HL-60/S4 treated with phorbol 12-myristate 13-acetate at 8.2 ng/mL for 4 days and 3 days (cell line): ENCODE results near the gene NHLH1.
"Not testable (repeated sequence)": the region's sequence is repeated elsewhere in the genome, so short reads cannot be mapped to it uniquely, and the experiment has no call there.

Source experiments
- in situ Hi-C: fragments of 300-500 bp; cut with MboI; formaldehyde crosslinking; loops from 2 replicates; pipeline ENCODE4 v1.15.0; 2022; ENCODE audit warnings: low sequenced_read_pairs

NHLH1 gene

DNA sequence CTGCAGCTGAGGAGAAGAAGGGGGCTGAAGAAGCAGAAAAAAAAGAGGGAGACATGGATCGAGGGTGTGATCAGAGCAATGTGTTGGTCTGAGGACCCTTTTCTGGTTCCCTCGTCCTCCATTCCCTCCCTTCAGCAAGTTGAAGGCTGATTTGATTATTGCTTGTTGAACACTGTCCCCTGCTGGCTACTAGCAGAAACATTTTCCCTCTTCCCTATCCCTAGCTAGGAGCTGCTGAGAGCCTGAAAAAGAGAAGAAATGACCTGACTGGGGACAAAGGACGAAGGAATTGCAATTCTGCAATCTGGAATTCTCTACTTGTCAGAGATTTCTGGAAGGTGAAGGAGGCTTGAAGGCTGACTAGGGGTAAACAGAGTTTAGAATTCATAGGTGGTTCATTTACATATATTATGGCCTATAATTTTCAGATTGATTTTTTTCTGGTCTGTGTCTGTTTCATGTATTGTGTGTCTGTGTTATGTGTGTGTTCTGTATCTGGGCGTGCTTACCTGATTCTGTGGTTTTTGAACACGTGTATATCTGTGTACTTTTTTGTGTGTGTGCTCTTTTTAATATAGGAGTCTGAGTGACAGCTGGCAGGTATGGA is 9.8 kb downstream of the NHLH1 start:
- in situ Hi-C loops, result no loop called here

- in situ Hi-C loops, result no loop called here
These were observed 10.8 kb downstream of the NHLH1 start for GRCh38 chr1:160377585-160378206.

DNA sequence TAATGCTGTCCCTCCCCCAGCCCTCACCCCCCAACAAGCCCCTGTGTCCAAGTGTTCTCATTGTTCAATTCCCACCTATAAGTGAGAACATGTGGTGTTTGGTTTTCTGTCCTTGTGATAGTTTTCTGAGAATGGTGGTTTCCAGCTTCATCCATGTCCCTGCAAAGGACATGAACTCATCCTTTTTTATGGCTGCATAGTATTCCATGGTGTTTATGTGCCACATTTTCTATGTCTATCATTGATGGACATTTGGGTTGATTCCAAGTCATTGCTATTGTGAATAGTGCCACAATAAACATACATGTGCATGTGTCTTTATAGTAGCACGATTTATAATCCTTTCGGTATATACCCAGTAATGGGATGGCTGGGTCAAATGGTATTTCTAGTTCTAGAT is 17.9 kb downstream of the NHLH1 start:
- in situ Hi-C loops, result not testable (repeated sequence)

GRCh38 chr1:160388406-160388805 is 21.5 kb downstream of the NHLH1 start:
- in situ Hi-C loops, result not testable (repeated sequence)

- in situ Hi-C loops, result no loop called here
These were observed 27.8 kb downstream of the NHLH1 start for GRCh38 chr1:160394673-160395072.

- in situ Hi-C loops, result no loop called here
These were observed 30.8 kb downstream of the NHLH1 start for GRCh38 chr1:160397651-160398050.

DNA sequence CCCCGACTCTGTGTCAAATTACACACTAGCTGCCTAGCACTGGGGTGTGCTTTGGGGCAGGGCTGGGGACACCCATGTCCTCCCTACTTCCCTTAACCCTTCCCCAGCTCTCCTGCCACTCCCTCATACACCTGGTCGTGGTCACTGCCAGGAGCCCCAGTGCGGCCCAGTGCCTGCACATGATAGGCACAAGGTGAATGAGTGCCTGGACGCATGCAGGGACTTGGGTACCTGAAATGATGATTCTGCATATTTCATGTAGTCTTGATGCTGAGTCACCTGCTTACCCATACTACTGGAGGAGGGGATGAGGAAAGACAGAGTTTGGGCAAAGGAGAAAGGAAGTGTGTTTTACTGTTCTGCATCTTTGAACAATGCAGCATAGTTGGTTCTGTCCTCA is 32.0 kb downstream of the NHLH1 start:
- in situ Hi-C loops, result no loop called here

- in situ Hi-C loops, result no loop called here
These were observed 32.8 kb downstream of the NHLH1 start for GRCh38 chr1:160399544-160400222.

DNA sequence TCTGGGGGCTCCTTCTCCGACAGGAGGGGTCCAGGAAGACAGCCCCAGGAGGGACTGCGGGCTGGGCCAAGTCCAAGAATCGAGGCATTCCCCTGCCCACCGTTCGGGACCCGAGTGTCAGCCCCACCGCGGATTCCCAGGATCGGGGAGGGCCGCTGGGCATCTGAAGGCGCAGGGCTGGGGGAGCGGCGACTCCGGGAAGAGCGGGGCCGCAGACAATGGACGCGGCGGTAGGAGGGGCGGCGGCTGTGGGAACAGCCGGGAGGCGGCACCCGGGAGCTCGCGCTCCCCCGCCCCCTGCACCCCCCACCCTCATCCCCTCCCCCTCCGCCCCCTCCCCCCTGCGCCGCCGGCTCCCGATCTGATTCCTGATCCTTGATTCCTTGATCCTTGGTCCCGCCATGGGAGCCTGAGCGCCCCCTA is 33.4 kb downstream of the NHLH1 start, which contains the start of gene VANGL2:
Gene VANGL2 (plus strand): TSS at position 342 of the 423 bp plus-strand sequence. CDS start 15,274 bp downstream, outside the sequence.
- in situ Hi-C loops, result no loop called here

GRCh38 chr1:160400646-160401486 is 34.0 kb downstream of the NHLH1 start:
- in situ Hi-C loops, result no loop called here

DNA sequence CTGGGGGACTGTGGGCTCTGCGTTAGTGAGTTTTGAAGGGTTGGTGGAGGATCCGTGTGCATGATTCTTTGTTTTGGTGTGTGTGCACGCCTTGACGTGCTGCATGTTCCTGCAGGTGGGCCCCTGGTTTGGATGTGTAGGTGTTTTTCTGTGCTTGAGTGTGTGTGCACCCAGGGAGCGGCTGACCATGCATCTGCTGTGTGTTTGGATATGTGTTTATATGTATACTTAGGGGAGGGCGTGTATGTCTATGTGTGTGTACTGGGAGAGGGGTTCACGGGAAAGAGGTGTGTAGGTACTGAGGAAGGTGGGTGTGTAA is 34.6 kb downstream of the NHLH1 start:
- in situ Hi-C loops, result no loop called here

DNA sequence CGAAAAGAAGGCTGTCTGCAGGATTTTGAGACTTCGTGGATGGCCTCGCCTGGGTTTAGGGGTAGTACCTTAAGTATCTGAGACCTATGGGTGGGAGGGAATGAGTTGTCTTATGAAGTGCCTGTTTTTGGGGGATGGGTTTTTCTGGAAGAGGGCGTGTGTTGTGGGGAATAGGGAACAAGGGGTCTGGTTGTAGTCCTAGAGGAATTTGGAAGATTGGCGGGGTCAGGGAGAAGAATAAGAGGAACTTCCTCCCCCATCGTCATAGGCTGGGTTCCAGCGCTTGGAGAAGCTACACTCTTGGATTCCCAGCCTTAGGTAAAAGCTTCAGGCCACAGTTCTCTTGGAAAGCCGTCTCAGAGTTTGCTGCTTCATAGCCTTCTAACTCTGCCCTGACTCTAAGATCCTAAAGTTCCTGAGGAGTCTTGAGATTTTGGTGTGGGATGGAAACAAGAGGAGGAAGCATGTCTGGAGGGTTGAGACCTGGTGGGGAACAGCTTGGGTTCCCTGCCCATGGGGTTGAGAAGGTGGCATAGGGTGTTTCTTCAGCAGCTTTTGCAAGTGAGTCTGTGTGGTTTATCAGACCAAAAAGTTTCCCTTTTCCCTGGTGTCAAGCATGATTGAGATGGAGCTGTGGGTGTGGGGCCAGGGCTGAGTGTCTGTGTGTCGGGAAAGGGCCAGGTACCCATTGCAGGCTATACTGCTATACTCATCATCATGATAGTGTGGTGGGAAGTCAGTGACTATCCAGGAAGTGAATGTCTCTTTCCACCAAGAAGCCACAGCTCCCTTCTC is 35.3 kb downstream of the NHLH1 start:
- in situ Hi-C loops, result no loop called here

DNA sequence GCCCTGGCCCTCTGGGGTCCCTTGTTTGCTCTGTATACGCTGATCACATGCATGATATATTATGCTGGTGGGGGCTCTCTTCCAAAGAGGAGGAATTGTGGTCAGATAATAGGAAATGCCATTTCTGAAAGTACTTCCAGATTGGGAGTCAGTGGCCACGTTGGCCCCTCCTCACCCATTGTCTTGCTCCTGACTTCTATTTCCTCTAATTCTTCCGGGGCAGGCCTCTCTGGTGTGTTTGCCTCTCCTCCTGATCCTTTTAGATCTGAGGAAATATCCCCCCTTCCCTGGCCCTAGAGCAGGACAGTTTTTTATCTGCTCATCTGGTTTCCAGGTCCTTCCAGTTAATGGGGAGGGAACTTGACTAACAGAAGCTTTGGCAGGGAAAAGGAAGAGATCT is 36.4 kb downstream of the NHLH1 start:
- in situ Hi-C loops, result no loop called here

GRCh38 chr1:160404094-160404493 is 37.2 kb downstream of the NHLH1 start:
- in situ Hi-C loops, result no loop called here

GRCh38 chr1:160405331-160405877 is 38.5 kb downstream of the NHLH1 start:
- in situ Hi-C loops, result no loop called here

DNA sequence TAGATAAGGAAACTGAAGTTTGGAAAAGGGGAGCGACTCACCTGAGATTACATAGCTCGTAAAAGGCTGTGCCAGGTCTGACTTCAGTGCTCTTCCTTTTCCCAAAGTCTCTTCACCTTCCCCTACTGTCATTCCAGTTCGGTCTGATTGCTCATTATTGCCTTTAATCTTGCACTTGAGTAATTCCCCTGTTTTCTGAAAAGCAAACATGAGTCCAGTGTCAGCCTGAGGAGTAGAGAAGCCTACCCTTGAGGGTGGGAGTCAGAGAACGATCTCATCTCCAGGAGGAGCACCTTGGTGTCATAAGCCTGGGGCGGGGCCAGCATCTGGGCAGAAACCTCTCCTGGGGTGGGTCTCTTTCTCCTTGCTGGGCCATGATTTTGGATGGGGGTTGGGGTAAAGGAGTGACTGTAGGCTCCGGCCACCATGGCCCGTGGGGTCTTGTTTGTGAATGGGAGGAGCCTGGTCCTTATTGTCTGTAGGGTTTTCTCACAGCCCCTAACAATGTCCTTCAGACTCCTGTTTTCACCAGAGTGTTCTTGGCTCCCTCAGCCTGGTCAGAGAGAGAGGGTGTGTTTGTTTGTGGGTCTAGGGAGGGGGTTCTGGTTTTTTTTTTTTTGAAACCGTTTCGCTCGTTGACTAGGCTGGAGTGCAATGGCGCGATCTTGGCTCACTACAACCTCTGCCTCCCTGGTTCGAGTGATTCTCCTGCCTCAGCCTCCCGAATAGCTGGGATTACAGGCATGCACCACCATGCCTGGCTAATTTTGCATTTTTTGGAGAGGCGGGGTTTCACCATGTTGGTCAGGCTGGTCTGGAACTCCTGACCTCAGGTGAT is 39.5 kb downstream of the NHLH1 start:
- in situ Hi-C loops, result no loop called here

- in situ Hi-C loops, result no loop called here
These were observed 41.2 kb downstream of the NHLH1 start for GRCh38 chr1:160407839-160408801.

- in situ Hi-C loops, result no loop called here
These were observed 42.0 kb downstream of the NHLH1 start for GRCh38 chr1:160408864-160409263.
